HPDE6-E6E7 (cell line): ENCODE results near the gene PRAMEF9.
"Not testable (repeated sequence)": the region's sequence is repeated elsewhere in the genome, so short reads cannot be mapped to it uniquely, and the experiment has no call there.

ENCODE experiments used
- DNase-seq: peaks from one replicate; pipeline ENCODE4 v3.0.0; 2011; ENCODE audit warnings: missing footprints; ENCODE audit errors: extremely low spot score

Gene PRAMEF9

GRCh38 chr1:13171548-13171947 lies at the start of gene PRAMEF9:
TSS of gene PRAMEF9 (plus strand) at chr1:13171848. CDS start at chr1:13175281, 3,433 bp downstream.
- not testable (repeated sequence) for DNase-seq

GRCh38 chr1:13155909-13156308 lies 15.7 kb upstream of the PRAMEF9 start, which contains the start of gene PRAMEF26:
TSS of gene PRAMEF26 (minus strand) at chr1:13156009. CDS start at chr1:13153095, 2,914 bp downstream.
- DNase-seq, result not testable (repeated sequence)

GRCh38 chr1:13165531-13165930 lies 6.1 kb upstream of the PRAMEF9 start, which contains the start of gene HNRNPCL4:
TSS of gene HNRNPCL4 (minus strand) at chr1:13165631. CDS start at chr1:13165467, 164 bp downstream.
- DNase-seq, result not testable (repeated sequence)

GRCh38 chr1:13201309-13201708 lies 29.7 kb downstream of the PRAMEF9 start, which contains the start of gene PRAMEF13:
TSS of gene PRAMEF13 (minus strand) at chr1:13201409. CDS start at chr1:13199589, 1,820 bp downstream.
- not testable (repeated sequence) for DNase-seq

- DNase-seq, result not testable (repeated sequence)
Observed at GRCh38 chr1:13208712-13209111, 37.1 kb downstream of the PRAMEF9 start.

GRCh38 chr1:13216619-13217018 lies 45.0 kb downstream of the PRAMEF9 start:
- DNase-seq, result not testable (repeated sequence)

- not testable (repeated sequence) for DNase-seq
Observed at GRCh38 chr1:13219203-13219602, 47.6 kb downstream of the PRAMEF9 start.

GRCh38 chr1:13222788-13223187 lies 51.1 kb downstream of the PRAMEF9 start:
- DNase-seq, result not testable (repeated sequence)

GRCh38 chr1:13224480-13225060 lies 52.9 kb downstream of the PRAMEF9 start:
- no peak for DNase-seq

- DNase-seq, result not testable (repeated sequence)
Observed at GRCh38 chr1:13225675-13226204, 54.1 kb downstream of the PRAMEF9 start, which contains the start of gene PRAMEF18. TSS of gene PRAMEF18 (minus strand) at chr1:13226154. CDS start at chr1:13226106, 48 bp downstream.

- DNase-seq, result not testable (repeated sequence)
Observed at GRCh38 chr1:13227271-13228055, 55.8 kb downstream of the PRAMEF9 start.

- DNase-seq, result no peak
Observed at GRCh38 chr1:13228343-13228781, 56.7 kb downstream of the PRAMEF9 start.
